ENCODE data around the gene KRTAP12-2.

- TF ChIP-seq CTCF (IDR thresholded peaks at IDR 0.05) (no peak), POLR2A (IDR thresholded peaks at IDR 0.05) (no peak), POLR2AphosphoS5 (IDR thresholded peaks at IDR 0.05) (no peak)
These were observed 2.0 kb downstream of the KRTAP12-2 start for GRCh38 chr21:44664691-44665090.

Measured in prostate gland (tissue), 2 donors.